Measurements from ENCODE around the gene ACADSB. TPM values are rescaled to one million over a fixed set of nuclear protein-coding genes. Genes with fewer than 3 reads are reported as not detected.

Gene ACADSB
- total RNA-seq, 4 donors from 2014 or later = 16.2 to 40.2 (median 22.0) TPM

- H3K4me3 ChIP-seq = no peak overlapping the region
- in situ Hi-C loops (cut with MboI; ENCODE audit: low sequenced_read_pairs in 4 of 4) = no loop called here
- no peaks in the 10 kb centered on the region for H3K9me3 ChIP-seq
- ATAC-seq = no peak
- intact Hi-C loops (cut with DNase I; ENCODE audit: low total_unique reads) = no loop called here
- no peak for TF ChIP-seq CTCF (IDR thresholded peaks at IDR 0.05 in 4 of 5, conservative IDR thresholded peaks at IDR 0.05 in 1 of 5)
- no peak for TF ChIP-seq POLR2A (IDR thresholded peaks at IDR 0.05)
- no peak overlapping the region for H3K27ac ChIP-seq
- no peaks in the 10 kb centered on the region for H3K4me1 ChIP-seq
- H3K36me3 ChIP-seq = no peaks in the 10 kb centered on the region
- no peaks in the 10 kb centered on the region for H3K27me3 ChIP-seq
- no peak for DNase-seq
Observed at GRCh38 chr10:123081896-123082295, 73.1 kb downstream of the ACADSB start.

- intact Hi-C loops (cut with DNase I; ENCODE audit: low total_unique reads) (no loop called here), in situ Hi-C loops (cut with MboI; ENCODE audit: low sequenced_read_pairs in 4 of 4) (no loop called here)
- Histone ChIP-seq H3K36me3 (no peaks in the 10 kb centered on the region), H3K9me3 (no peaks in the 10 kb centered on the region), H3K4me3 (no peak overlapping the region), H3K27me3 (no peaks in the 10 kb centered on the region), H3K27ac (no peak overlapping the region), H3K4me1 (no peaks in the 10 kb centered on the region)
- ATAC-seq (no peak), DNase-seq (no peak)
- TF ChIP-seq POLR2A (IDR thresholded peaks at IDR 0.05) = no peak
- no peak for TF ChIP-seq CTCF (IDR thresholded peaks at IDR 0.05 in 4 of 5, conservative IDR thresholded peaks at IDR 0.05 in 1 of 5)
Observed at GRCh38 chr10:123083811-123084210, 75.0 kb downstream of the ACADSB start.

DNA sequence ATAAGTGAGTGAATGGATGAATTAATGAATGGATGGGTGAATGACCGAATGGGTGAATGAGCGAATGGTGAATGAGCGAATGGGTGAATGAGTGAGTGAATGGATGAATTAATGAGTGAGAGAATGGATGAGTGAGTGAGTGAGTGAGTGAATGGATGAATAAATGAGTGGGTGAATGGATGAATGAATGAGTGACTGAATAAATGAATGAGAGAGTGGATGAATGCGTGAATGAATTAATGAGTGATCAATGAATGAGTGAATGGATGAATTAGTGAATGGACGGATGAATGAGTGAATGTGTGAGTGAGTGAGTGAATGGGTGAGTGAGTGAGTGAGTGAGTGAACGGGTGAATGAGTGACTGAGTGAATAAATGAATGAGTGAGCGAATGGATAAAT lies 77.5 kb downstream of the ACADSB start:
- in situ Hi-C loops (cut with MboI; ENCODE audit: low sequenced_read_pairs in 4 of 4) = no loop called here

DNA sequence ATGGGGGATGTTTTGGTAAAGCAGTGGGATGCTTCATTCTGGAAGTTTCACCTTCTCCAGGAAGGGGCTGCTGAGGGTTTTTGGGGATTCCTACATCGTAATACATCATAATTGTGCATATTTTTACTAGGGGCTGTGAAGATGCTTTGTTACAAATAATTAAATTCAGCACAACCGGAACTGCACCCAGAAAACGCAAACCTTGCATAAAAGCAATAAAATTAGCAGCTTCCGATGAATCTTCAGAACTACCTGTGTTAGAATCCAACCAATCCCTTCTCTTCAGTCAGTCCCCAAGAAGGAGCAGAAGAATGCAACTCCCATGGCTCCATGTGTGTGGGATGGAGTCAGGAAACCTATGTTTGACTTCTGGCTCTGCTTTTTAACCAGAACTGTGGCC lies 78.5 kb downstream of the ACADSB start:
- in situ Hi-C loops (cut with MboI; ENCODE audit: low sequenced_read_pairs in 4 of 4) = no loop called here
- H3K27me3 ChIP-seq = peaks cover 0 to 2% (median 0%) of the 10 kb centered on the region in 3 donors
- no peak overlapping the region for H3K27ac ChIP-seq
- no peaks in the 10 kb centered on the region for H3K36me3 ChIP-seq
- H3K4me1 ChIP-seq = no peaks in the 10 kb centered on the region
- intact Hi-C loops (cut with DNase I; ENCODE audit: low total_unique reads) = no loop called here
- no peak for DNase-seq
- TF ChIP-seq POLR2A (IDR thresholded peaks at IDR 0.05) (no peak), CTCF (IDR thresholded peaks at IDR 0.05 in 4 of 5, conservative IDR thresholded peaks at IDR 0.05 in 1 of 5) (no peak)
- no peak overlapping the region for H3K4me3 ChIP-seq
- H3K9me3 ChIP-seq = no peaks in the 10 kb centered on the region
- no peak for ATAC-seq

More for the DNA sequence above, 77.5 kb downstream of the ACADSB start:
- no peaks in the 10 kb centered on the region for H3K9me3 ChIP-seq
- TF ChIP-seq POLR2A (IDR thresholded peaks at IDR 0.05) (no peak), CTCF (IDR thresholded peaks at IDR 0.05 in 4 of 5, conservative IDR thresholded peaks at IDR 0.05 in 1 of 5) (no peak)
- no peaks in the 10 kb centered on the region for H3K27me3 ChIP-seq
- H3K27ac ChIP-seq = no peak overlapping the region
- no peak for ATAC-seq
- intact Hi-C loops (cut with DNase I; ENCODE audit: low total_unique reads) = no loop called here
- H3K4me1 ChIP-seq = no peaks in the 10 kb centered on the region
- no peaks in the 10 kb centered on the region for H3K36me3 ChIP-seq
- no peak for DNase-seq
- H3K4me3 ChIP-seq = no peak overlapping the region

- ATAC-seq (no peak), DNase-seq (no peak)
- in situ Hi-C loops (cut with MboI; ENCODE audit: low sequenced_read_pairs in 4 of 4) (no loop called here), intact Hi-C loops (cut with DNase I; ENCODE audit: low total_unique reads) (no loop called here)
- TF ChIP-seq CTCF (IDR thresholded peaks at IDR 0.05 in 4 of 5, conservative IDR thresholded peaks at IDR 0.05 in 1 of 5) (no peak), POLR2A (IDR thresholded peaks at IDR 0.05) (no peak)
- Histone ChIP-seq H3K36me3 (no peaks in the 10 kb centered on the region), H3K9me3 (no peaks in the 10 kb centered on the region), H3K27ac (no peak overlapping the region), H3K4me3 (no peak overlapping the region), H3K4me1 (no peaks in the 10 kb centered on the region), H3K27me3 (peaks cover 0 to 4% (median 0%) of the 10 kb centered on the region in 3 donors)
Observed at GRCh38 chr10:123087786-123088185, 79.0 kb downstream of the ACADSB start.
